Loucy (cell line): ENCODE data around the gene TOM1L2.

Experiments
- EZH2phosphoT487 ChIP-seq: fragments of 200-600 bp; IDR thresholded peaks from 2 replicates; pipeline ENCODE4 v1.6.1; 2018; ENCODE audit warnings: antibody characterized with exemption, mild to moderate bottlenecking, moderate library complexity, borderline replicate concordance
- TF ChIP-seq, protein P1 (sequence below): fragments of 200-600 bp; sonication (generic); conservative IDR thresholded peaks from 2 replicates; pipeline ENCODE4 v1.5.1; 2014; ENCODE audit warnings: mild to moderate bottlenecking, antibody characterized with exemption, low read length

DNA sequence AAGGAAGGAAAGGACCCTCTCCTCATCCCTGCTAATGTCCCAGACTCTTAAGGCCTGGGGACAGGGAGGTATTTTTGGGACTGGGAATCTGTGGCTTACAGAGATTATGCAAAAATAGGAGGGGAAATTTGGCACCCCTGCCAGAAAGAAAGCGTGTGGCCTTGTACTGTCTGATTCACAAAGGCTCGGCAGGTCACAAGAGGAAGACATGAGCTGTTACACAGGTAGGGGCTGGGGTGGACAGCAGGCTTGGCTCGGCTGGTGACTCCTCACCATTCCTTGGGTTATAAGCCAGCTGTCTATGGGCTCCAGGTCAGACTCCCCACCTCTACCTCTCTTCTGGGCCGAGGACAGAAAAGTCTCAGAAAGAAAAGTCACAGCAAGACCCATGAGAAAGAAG is 114.7 kb downstream of the TOM1L2 start:
- no peak for TF ChIP-seq EZH2phosphoT487
- TF ChIP-seq, protein P1, sequence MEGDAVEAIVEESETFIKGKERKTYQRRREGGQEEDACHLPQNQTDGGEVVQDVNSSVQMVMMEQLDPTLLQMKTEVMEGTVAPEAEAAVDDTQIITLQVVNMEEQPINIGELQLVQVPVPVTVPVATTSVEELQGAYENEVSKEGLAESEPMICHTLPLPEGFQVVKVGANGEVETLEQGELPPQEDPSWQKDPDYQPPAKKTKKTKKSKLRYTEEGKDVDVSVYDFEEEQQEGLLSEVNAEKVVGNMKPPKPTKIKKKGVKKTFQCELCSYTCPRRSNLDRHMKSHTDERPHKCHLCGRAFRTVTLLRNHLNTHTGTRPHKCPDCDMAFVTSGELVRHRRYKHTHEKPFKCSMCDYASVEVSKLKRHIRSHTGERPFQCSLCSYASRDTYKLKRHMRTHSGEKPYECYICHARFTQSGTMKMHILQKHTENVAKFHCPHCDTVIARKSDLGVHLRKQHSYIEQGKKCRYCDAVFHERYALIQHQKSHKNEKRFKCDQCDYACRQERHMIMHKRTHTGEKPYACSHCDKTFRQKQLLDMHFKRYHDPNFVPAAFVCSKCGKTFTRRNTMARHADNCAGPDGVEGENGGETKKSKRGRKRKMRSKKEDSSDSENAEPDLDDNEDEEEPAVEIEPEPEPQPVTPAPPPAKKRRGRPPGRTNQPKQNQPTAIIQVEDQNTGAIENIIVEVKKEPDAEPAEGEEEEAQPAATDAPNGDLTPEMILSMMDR, result no peak
